Right kidney (tissue), 1 donor: ENCODE results near the gene OTX2.

Experiments used
- DNase-seq: peaks from one replicate; pipeline ENCODE4 v3.0.0-alpha.2; 2016

Gene OTX2

DNA sequence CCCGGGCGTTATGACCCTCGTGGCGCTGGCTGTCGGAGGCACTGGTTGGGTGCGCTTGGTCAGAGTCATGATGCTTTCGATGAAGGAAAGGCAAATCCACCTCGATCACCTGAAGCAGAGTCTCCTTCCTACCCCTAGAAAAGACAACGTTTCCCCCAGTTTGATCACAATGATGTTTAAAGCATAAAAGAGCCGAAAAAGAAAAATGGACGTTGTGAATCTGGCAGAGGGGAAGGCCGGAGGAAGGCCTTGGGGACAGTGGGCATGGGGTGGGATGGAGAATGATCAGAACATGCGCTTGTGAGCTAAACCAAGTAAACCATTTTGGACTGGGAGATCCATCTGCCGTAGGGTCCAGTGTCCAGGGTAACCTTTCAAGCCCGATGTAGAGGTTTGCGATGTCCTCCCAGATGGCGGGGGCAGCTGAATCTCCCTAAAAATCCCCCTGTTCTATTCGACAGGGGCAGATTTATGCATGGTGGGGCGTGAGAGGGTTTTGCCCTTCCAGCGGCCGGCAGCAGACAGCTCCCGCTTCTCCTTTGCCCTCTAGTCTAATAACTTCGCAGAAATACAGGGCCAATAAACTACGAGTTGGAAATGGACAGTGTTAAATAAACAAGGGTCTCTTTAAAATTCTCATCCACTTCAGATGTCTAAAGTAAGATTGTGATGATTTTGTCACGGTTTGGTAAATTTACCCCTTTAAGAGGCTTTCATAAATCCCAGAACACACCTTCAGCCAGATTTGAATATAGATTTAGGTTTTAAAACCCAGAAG, 2.3 kb upstream of the OTX2 start:
- peak; percentile 55 for DNase-seq

DNA sequence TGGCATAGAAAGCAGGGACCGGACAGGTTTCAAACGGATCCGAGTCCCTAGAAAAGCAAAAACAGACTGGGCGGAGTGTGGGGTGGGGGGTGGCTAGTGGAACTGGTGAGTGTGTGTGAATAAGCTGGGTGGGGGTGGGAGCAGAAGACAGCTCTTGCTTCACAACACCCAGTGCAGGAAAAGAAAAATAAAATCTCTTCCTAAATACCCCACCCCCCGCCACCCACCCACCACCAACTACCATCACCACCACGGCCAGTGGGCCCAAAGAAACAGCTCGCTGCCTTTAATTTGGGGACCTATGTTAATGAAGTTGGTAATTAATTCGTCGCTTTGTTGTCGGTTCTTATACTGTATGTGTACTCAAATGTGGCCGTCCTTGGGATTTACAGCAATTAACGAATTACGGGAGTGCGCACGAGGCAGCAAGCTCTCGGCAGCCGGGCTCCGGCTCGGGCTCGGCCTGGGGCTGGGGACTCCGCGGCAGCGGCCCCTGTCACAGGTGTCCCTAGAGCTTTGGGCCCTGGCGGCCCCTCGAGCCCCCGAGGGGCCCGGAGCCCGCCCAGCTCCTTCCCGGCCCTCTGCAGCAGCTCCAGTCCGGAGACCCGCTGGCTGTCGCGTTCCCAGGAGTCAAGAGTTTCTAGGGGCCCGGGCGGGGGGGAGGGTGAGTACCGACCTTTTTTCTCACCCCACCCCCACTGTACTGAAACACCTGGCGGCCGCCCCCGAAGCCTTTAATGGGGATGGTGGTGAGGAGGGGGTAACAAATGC, 1.5 kb upstream of the OTX2 start:
- DNase-seq, result peak; percentile 75

DNA sequence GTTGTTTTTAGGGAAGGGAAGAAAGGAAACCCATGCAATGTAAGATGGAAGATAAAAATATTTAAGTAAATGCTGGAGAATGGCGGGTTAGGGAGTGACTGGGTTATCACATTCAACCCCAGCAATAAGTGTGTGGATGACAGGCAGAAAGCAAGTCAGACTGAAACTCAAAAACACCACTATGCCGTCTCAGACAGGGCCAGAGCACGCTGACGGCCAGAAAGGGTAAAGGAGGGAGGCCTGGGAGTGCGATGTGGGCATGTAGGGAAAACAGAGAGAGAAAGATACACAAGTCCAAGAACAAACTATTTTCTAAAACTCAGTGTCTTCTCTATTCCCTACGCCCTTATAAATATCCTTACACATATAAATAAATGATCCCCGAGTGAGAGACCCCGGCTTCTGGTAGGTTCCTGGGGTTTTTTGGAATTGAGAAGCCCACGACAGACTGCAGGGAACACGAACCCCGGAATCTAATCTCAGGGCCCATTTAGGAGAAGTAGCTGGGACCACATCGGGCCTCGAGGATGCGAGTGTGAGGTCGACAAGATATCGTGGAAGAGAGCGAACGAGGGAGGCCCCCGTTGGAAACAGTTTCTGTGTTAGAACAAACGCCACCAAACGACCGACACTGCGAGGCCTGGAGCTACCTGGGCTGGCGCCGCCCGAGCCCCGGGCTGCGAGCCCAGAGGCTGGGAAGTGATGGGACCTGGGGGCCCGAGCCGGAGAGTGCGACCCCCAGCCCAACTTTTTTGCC, 735 bp upstream of the OTX2 start:
- peak; percentile 68 for DNase-seq

DNA sequence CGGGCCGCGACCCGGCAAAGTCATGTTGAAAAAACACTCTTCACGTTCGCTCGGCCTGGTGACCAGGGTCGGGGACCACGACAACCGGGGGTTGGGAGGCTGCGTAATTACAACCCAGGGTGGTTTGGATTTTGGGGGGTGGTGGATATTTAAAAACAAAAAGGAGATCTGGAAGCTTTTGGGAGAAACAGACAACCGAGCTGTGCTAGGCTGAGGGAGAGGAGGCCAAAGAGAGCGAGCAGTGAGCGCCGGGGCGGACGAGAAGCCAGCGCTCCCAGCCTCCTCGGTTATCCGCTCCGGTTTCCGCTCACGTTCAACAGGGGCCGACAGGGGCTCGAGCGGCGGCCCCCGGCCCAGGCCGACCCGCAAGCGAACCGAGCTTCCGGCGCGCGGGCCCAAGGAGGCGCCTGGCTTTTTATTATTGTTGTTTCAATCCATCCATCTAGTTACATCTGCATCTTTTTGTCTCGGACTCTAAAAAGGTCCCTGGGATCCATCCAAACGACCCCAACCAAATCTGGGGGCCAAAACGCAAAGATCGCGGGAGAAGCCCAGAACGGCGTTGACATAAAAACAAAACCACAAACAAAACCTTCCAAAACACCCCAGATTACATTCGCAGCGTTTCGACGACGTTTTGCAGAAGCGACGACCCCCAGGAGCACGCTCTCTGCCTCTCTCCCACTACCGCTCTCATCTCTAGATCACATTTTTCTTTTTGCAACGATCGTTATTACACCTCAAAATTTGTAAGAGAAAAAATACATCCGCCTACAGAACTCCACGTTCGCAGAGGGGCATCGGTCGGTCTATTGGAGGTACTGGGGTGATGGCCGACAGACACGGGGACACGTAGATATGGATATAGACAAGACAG, 771 bp downstream of the OTX2 start:
- peak; percentile 75 for DNase-seq

DNA sequence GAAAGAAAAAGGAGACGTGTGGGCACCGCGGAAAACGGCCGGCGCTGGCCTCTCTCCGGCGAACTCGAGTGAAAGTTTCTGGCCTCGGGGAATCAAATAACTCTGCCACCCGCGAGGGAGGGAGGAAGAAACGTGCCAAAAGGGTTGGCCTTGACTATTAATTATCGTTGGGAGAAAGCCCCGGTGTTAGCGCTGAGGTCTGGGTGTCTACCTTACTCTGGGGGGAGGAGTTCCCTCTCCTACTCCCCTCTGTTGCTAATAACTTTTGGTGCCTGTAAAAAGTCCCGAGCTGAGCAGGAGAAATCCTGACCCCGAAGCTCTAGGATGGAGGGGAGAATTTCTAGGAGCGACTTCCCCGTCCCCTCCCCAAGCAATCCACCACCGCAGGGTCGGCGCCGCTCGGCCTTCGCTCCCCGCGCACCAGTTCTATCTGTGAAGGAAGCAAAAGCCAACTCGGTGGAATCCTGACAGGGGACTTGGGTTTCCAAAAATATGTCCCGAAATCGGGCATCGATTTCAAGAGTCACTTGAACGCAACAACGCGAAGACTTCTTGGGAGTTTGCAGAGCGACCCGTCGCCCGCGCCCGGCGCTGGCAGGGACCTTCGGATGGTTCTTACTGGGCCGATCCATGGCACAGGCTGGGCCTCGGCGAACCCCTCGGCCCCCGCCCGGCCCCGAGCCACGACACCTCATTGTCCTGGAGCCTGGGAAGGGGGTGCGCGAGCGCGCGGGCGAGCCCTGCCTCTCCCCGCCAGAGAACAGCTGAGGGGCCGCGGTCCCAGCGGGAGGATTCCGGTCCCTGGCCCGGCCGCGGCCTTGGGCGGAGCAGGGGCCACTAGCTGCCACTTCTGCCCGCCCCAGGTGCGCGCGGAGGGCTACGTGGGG, 1.7 kb downstream of the OTX2 start:
- peak; percentile 80 for DNase-seq

DNA sequence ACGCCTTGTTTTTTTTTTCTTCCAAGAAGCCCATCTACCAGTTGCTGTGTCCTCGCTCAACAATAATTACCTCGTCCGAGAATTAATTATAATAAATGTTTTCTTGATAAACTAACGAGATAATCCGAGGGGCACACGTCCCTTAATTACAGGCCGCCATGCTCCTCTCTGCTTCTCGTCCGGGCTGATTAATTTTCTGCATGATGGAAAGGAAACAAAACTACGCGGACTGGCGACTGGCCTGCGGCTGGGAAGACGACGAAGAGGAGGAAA, 2.2 kb downstream of the OTX2 start:
- no peak for DNase-seq

DNA sequence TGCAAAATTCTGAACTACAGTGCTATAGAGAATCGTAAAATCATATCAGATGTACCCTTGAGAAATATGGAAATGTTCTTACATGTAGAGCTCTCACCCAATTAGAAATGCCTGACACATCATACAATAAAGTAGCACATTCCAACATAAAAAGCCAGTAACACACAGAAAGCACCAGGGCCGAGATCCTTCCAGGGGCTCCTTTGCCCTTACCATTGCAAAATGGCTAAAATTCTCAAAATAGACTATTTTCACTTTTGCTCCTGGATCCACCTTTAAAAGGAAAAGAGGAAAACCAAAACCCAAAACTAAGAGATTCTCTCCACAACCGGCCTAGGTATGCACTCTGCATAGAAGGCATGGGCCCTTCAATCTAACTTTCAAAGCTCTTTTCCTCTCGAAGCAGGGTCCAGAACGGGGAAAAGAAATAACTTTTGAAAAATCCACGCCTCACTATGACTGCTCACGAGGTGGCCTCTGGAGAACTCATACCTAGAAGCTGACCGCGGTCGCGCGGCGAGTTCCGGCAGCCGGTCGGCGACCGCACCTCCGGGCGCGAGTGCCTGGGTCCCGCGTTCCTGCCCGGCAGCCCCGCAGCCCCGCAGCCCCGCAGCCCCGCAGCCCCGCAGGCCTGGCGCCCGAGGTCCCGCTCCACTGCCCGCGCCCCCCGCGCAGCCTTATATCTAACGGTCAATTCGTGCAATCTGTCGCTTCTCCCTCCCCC, 2.7 kb downstream of the OTX2 start:
- DNase-seq, result peak; percentile 77

DNA sequence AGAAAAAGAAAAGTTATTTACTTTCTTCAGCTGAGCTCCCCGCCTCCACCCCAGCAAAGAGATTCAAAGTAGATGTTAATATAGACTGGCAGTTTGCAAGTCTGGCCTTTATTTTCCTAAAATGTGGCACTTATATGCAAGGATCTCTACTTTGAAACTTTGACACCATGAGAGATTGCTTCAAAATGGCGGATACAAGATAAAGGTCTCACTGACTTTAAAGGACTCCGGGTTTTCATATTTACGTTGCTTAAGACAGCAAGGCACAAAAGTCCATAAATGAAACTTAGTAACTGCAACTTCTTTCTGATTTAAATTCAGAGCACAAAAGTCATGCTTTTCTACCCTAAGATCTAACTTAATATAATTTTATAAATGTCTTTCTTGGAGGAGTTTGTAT, 3.5 kb downstream of the OTX2 start:
- DNase-seq, result no peak

DNA sequence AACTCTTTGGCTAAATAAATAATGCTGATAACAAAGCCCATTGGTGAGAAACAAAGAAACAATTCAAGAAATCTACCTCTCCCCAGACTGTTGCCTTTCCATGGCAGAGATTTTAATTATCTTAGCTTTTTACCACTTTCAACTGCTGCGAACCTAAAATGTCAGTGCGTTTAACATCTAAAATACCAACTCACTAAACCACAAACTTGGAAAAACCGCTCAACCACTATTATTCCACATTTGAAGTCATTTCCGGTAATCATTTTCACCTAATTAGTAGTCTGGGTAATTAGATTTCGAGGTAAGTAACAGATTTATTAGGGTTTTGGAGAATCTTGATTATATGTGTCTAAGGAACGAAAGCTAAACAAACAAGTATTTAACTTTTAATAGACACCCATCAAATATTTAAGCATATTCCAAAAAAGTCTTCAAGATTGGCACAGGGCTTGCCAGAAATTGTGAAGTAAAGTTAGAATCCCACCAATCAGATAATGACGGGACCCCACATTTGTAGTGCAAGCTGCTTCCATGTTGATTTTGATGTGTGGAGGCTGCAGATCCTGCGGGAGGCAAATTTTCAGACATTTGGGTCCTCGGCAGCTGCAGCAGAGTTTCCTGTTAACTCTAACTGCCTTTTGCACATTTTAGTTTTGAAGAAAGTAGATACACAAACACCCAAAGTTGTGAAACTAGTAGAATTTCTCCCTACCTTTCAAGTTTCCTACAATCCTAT, 4.1 kb downstream of the OTX2 start:
- peak; percentile 49 for DNase-seq

DNA sequence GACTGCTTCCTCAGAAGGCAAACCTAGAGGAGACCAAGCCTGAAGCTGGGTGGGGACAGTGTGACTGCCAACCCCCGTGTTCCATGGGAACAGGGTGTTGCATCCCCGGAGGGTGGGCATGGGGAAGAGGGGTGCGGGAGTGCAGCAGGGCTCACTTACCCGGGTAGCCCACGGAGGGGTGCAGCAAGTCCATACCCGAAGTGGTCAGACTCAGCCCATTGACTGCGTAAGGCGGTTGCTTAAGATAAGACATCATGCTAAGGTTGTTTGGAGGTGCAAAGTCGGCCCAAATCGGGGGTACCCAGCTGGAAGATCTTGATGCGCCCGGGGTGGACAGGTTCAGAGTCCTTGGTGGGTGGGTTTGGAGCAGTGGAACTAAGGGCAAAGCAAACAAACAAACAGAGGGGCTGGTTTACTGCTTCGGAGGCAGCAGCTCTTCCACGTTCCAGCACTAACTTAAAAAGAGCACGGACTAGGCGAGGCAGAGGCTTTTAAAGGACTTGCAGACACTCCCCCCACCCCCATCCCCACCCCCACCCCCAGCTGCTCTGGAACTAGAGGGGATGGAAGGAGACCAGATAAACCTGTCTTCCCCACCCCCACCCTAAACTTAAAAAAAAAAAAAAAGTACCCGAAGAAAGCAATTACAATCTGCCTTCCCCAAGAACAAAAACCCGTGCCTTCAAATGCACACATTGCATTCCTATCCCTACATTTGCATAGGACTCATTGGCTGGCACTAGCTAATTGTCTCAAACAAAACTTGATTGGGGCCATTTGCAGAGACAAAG, 4.9 kb downstream of the OTX2 start:
- DNase-seq, result peak; percentile 35

DNA sequence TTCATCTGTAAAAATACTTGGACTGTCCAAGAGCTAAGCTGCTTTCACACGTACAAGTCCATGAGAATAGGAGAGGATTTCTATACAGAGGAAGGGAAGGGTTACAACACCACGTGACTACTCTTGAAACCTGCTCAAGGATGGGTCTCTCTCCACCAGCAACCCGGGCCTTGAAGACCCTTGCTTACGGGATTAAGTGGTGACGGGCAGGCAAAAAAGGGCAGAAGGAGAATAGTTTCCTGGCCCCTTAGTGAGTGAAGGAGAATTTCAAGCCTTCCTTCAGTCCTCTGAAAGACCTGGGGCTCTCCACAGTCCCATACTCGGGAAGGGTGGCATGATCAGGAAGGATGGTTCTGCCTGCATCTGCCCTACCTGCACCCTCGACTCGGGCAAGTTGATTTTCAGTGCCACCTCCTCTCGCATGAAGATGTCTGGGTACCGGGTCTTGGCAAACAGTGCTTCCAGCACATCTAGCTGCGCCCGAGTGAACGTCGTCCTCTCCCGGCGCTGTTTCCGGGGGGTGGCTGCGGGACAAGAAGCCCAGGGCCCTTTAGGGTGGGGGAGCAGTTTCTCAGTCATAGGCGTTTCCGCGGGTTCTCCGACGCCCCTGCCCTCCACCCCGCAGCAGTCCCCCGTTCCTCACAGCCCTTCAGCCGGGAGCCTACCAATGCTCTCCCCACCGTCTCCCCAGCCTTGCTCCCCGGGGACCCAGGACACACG, 6.3 kb downstream of the OTX2 start:
- peak; percentile 23 for DNase-seq

DNA sequence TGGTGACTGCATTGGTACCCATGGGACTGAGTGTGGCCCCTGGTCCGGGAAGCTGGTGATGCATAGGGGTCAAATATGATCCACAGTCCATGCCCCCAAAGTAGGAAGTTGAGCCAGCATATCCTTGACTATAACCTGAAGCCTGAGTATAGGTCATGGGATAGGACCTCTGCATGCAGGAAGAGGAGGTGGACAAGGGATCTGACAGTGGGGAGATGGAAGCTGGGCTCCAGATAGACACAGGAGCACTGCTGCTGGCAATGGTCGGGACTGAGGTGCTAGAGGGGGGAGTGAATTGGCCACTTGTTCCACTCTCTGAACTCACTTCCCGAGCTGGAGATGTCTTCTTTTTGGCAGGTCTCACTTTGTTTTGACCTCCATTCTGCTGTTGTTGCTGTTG, 8.4 kb downstream of the OTX2 start:
- DNase-seq, result no peak

DNA sequence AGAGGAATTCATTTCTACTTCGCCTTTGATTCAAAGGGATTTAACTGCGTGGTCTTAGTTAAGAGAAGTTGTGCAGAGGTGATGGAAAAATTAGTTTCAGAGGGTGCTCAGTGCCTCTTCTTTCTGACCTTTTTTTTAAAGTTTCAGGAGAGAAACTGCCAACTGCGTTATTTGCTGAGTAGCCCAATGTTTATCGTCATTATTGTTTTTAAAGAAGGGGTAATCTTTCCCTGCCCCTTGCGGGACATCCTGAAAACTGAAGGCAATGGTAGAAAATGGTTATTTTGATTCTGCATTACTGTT, 11.0 kb downstream of the OTX2 start:
- peak; percentile 53 for DNase-seq

DNA sequence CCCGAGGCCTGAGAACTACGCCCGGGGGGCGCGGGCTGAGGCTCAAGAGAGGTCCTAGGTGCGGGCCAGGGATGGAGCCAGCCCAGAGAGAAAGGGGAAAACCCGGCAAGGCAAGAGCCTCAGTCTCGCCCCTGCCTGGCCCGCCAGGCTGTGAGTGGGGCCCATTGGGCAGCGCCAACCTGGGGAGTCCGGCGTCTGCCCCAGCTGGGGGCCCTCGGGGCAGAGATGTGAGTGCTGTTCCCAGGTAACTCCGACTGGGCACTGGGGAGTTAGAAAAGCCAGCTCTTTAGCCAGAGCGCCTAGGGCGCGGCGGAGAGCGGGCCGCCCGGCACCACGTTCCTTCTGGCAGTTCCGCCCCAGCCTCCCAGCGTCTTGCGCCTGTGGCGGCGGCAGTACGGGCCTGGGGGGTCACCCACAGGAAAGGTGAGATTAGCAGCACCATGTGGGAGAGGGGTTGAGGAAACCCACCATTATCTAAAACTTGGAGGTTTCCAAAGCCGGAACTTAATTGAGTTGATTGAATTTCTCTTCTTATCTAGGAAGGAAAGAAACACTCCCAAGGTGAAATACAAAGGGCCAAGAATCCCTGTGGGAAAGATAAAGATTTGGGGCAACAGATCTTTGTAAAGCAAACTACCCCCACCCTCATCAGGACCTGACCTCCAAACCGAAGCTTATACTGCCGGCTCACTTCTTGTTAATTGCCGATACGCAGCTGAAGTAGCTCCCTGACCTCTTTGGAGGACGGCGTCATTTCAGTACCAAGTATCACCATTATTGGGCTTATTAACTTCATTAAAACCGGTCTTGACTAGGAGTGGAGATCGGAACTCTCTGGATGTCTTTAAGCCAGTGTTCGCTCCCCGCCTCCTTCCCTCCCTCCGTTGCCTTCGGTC, 11.6 kb downstream of the OTX2 start:
- DNase-seq, result peak; percentile 72

DNA sequence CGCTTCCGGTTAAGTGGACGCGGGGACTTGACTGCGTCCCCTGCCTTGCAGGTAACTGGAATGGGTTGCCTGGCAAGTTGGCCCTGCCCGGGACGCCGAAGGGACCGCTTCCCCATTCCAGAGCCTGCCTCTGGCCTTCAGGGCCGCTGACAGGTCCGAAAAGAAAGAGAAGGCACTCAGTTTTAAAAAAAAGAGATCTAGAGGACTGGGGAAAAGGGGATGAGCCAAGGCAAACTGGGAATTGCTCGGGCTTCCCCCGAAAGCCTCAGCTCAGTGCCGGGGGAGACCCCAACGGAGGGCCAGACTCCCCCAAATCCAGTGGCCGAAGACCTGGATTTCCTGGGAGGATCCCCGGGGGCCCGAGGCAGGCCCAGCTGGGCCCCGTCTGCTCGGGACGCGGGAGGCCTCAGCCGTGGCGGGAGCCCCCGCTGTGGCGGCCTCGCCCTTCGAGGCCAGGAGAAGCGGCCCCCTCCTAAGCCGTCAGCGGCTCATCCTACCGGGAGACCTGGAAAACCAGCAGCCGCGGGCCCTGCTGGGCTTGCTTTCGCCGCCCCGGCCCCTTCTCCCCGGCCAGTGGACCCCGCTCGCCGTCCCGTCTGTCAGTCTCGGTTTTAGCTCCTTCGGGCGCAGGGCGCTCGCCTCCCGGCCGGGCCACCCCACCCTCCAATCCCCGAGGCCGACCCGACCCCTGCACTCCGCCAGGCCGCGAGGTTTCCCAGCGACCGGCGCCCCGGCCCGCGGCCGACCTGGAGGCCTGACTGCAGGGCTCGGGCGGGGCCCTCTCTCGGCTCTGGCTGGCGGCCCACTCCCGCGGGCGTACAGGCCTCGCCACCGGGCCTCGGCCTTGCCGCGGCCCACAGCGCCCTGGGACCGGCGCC, 12.5 kb downstream of the OTX2 start:
- DNase-seq, result peak; percentile 70

DNA sequence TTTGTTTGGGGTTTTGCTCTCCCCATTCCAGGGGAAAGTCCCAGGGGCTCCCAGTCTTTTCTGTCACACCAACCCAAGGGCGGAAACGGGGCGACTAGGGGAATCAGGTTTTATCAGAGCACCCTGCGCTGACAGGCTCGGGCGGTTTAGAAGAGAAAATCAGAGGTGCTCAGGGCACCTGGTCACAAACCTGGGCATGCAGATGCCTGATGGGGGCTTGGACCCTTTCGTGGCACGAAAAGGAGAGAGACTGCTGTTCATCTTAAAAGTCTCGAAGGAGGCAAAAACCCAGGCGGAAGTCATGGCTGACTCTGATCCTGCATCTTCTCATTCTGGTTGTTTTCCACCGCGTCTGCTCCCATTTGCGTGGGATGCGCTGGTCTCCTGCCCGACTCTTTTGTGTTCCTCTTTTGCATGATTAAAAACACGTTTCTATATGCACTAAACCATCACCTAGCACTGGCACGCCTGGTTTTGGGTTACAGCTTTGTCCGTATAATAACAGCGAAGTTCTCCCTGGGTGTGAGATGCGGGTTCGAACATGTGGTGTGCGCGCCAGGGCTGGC, 13.2 kb downstream of the OTX2 start:
- peak; percentile 42 for DNase-seq
